HG03565 (cell line): ENCODE results near the gene TSHZ2.

Source experiments
- ATAC-seq: cut with Tn5 transposase; IDR thresholded peaks from one replicate; pipeline ENCODE4 v1.9.1; 2021; ENCODE audit warnings: mild to moderate bottlenecking, moderate library complexity; ENCODE audit not compliant: unreplicated experiment

Gene TSHZ2

DNA sequence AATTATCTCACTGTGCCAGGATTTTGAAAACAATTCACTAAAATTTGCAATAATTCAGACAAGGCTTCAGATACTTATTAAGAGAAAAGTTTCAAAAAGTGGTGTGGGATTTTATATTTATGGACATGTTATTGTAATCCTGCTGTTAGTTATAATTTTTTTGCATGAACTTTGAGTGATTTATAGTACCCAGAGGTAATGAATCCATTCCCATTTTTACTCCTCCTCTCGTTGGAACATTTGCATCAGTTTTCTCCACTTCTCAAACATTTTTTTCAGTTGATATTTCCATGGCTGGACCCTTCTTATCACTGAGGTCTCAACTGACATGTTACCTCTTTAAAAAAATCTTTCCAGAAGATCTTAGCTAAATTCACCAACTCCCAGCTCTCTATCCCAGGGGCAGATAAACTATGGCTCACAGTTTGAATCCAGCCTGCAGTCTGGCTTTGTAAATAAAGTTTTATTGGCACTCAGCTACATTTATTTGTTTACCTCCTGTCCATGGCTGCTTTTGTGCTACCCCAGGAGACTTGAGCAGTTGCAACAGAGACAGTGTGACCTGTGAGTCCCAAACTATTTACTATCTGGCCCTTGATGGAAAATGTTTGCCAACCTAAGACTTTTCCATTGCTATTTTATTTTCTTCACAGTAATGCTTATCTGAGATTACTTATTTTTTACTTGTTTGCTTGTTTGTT is 83.4 kb downstream of the TSHZ2 start:
- ATAC-seq = no peak

DNA sequence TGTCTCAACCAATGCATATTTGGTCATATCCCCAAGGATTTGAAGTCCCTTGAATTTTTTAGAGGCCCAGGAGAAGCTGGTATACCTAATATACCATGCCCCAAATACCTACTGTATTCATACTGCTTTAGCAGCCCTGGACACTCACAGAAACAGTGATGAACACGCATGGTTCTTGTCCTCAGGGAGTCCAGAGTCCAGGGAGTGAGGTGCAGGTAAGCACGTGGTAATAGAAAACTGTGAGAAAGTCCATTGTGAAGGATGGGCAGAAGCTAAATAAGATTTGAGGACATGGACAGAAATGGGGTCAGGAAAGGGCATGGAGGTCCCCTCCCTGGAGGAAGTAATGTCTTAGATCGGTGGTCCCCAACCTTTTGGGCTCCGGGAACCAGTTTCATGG is 85.4 kb downstream of the TSHZ2 start:
- no peak for ATAC-seq

GRCh38 chr20:53059848-53060247 is 87.7 kb downstream of the TSHZ2 start:
- ATAC-seq = no peak

- no peak for ATAC-seq
These were observed 89.3 kb downstream of the TSHZ2 start for GRCh38 chr20:53061192-53062108.

- ATAC-seq = no peak
These were observed 92.8 kb downstream of the TSHZ2 start for GRCh38 chr20:53064935-53065334.

GRCh38 chr20:53068241-53068640 is 96.1 kb downstream of the TSHZ2 start:
- ATAC-seq = no peak

GRCh38 chr20:53069132-53069531 is 97.0 kb downstream of the TSHZ2 start:
- no peak for ATAC-seq

GRCh38 chr20:53070224-53070623 is 98.1 kb downstream of the TSHZ2 start:
- ATAC-seq = no peak

- no peak for ATAC-seq
These were observed 98.7 kb downstream of the TSHZ2 start for GRCh38 chr20:53070706-53071392.

GRCh38 chr20:53071833-53072232 is 99.7 kb downstream of the TSHZ2 start:
- ATAC-seq = no peak

DNA sequence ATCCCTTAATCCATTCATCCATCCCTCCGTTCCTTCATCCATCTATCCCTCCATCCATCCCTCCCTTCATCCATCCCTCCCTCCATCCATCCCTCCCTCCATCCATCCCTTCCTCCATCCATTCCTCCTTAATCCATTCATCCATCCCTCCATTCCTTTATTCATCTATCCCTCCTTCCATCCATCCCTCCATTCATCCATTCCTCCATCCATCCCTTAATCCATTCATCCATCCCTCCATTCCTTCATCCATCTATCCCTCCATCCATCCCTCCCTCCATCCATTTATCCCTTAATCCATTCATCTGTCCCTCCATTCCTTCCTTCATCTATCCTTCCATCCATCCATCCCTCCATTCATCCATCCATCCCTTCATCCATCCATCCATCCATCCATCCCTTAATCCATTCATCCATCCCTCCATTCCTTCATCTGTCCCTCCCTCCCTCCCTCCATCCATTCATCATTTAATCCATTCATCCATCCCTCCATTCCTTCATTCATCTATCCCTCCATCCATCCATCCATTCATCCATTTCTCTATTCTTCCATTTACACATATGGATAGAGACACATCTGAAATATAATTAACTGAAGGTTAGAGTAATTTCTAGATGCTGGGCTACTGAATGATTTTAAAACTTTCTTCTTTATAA is 100.9 kb downstream of the TSHZ2 start:
- no peak for ATAC-seq

DNA sequence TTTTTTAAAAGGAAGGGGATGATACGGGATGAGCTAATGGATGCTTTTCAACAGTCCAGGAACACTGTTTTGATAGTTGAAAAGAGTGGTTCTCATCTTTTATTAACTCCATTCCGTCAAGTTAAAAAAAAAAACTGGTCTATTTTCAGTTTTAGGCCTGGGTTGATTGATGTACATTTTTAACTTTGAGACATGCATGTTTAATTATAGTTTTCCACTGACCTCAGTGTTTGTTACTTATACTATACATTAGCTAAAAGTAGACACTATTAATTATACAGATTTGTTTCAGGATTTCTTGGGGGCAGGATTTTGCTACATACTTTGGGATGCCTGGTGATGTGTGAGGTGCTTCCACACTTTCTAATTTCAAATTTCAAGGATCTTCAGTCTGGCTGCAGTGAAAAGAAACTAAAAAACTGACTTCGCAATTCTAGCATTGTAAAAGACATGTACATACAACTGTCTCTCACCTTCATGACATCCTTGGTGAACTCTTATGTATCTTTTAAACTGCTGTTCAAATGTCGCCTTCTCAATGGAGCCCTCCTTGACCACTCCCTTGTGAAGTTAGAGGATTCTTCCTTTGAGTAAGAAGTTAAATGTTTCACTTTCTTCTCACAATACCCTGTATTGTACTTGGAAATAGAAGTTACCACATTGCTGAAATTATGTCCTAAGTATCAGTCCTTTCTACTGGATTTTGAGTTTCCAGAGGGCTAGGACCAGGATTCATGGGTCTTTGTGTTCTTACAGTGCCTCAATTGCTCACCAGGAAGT is 101.7 kb downstream of the TSHZ2 start:
- ATAC-seq = no peak

- no peak for ATAC-seq
These were observed 102.7 kb downstream of the TSHZ2 start for GRCh38 chr20:53074811-53075314.

DNA sequence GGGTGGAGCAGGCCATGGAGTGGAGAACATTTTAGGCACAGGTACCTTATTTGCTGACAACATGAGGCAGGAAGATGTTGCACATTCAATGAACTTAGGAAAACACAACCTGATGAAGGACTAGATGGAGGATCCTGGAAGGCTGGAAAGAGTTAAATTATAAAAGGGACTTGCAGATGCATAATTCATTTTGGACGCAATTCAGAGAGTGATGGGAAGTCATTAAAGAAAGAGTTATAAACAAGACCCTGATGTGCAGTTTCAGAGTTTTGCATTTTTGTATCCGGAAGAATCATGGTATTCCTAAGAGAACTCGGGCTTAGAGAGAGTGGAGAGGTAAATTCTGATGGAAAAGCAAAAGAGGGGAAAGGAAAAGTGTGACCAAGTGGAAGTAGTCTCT is 104.5 kb downstream of the TSHZ2 start:
- no peak for ATAC-seq

- no peak for ATAC-seq
These were observed 105.4 kb downstream of the TSHZ2 start for GRCh38 chr20:53077373-53078205.

DNA sequence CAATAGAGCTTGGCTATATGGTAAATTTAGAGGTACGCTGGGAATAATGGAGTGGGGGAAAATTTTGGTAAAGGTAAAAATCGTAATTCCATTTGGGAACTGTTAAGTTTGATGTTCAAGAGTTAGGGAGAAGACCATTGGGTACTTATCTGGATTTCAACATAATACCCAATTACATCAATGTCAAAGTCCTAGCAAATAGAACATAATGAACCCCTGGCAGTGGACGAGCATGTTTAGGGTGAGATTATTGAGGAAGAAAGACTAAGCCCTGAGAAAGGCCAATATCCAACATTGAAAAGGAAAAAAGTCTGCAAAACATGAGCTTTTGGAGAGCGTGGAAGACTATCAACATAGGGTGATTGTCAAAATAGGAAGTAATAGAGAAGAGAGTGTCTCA is 106.6 kb downstream of the TSHZ2 start:
- no peak for ATAC-seq

- ATAC-seq = no peak
These were observed 107.1 kb downstream of the TSHZ2 start for GRCh38 chr20:53079261-53079691.

- no peak for ATAC-seq
These were observed 107.9 kb downstream of the TSHZ2 start for GRCh38 chr20:53079828-53080686.

- no peak for ATAC-seq
These were observed 108.5 kb downstream of the TSHZ2 start for GRCh38 chr20:53080687-53080962.
